HCEC 1CT (cell line): ENCODE results near the gene SYNE4.
A peak's percentile ranks its signal among the peaks of the same experiment; 100 is the strongest.

Experiments used
- DNase-seq: peaks from one replicate; pipeline ENCODE4 v3.0.0-alpha.2; 2017

The SYNE4 gene

GRCh38 chr19:36025541-36025940 lies 16.9 kb upstream of the SYNE4 start:
- DNase-seq = no peak

- no peak for DNase-seq
Observed at GRCh38 chr19:36023432-36023831, 14.8 kb upstream of the SYNE4 start.

DNA sequence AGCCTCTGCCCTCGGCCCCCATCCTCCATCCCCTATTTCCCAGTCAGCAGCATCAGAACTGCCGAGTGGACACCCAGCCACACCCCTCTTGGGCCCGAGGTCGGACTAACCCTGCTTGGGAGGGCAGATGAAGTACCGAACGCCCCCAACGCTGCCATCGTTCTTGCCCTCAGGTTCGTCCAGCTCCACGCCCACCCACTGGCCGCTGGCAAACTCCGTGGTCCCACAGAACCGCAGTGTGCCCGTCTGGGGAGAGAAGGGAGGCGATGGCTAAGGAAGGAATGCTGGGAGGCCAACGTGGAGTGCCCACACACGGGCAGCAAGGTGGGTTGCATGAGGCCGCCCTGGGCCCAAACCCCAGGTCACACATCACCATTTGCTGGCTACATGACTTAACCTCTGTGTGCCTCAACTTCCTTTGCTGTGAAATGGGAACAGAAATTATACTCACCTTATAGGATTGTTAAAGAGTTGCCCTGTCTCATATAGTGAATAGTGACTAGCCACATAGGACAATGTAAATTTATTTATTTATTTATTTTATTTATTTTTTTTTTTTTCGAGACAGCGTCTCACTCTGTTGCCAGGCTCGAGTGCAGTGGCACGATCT lies 10.6 kb upstream of the SYNE4 start:
- no peak for DNase-seq

DNA sequence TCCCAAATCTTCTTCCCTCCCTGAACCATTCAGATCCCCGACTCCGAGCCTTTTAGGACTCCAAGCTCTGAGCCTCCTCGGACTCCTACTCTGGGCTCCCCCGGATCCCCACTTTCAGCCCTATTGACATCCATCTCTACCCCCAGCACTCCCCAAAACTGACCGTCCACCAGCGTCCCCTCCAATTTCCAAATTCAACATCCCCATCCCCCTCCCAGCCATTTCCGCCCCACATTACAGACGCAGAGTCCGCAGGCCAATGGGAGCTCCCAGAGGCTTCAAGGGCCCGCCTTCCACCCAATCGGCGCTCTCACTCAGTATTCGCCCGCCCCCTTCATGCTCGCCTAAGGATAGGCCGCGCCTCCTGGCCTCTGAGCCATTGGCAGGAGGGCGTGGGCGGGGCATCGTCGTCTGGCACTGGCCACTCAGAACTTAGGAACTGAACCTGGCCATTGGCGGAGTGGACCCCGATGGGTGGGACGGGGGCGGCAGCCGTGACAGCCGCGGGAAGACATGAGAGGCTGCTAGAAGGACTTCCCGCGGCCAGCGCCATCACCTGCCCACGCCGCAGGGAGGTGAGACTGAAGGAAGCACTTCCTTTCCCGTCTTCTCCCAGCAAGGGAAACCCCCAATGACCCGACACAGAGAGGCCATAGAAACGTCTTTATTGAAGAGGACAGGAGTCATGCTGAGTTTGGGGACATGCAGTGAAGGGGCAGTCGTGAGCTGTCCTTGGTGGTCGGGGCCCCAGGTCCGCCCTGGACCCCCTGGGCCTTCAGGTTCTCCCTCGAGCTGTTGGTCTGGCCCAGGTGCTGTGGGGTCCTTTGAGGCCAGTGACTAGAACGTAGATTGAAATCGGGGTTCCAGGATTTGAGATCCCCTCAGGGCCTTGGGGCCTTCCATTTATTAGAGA lies 5.7 kb upstream of the SYNE4 start, which contains the start of gene ALKBH6:
Gene ALKBH6 (minus strand): TSS at position 202 of the 913 bp plus-strand sequence. CDS start 816 bp downstream, outside the sequence.
- DNase-seq = peak; percentile 99

- DNase-seq = no peak
Observed at GRCh38 chr19:36013280-36014011, 4.8 kb upstream of the SYNE4 start.

- no peak for DNase-seq
Observed at GRCh38 chr19:36010402-36010801, 1.8 kb upstream of the SYNE4 start.

DNA sequence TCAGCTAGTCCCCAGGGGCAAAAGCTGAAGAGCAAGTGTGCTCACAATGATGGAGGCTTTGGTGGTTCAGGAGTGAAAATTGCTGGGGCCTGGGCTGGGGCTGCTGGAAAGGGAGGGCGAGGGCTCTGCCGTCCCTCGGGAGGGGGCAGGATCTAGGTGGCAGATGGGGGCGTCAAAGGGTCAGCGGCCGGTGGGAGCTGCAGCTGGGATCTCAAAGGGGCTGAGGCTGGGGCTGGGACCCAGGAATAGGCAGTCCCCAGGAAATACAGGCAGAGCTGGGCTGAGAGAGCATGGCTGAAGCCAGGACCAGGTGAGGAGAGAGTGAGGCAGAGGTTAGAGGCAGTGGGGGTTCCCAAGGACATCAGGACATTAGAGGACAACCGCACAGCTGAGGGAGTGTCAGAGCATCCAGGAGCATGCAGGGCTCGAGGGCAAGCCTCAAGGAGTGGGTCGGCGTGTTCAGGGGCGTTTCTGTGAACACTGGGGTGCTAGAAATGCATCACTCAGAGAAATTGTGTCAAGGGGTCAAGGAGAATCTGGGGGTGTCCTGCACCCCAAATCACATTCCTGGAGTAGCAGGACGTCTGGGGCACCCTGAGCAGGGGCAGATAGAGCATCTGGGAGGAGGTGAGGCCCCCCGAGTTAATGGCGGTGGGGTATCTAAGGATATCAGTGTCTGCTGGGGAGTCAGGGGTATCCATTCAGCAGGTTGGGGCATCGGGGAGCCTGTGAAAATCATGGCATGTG lies 1.2 kb upstream of the SYNE4 start:
- DNase-seq = no peak

DNA sequence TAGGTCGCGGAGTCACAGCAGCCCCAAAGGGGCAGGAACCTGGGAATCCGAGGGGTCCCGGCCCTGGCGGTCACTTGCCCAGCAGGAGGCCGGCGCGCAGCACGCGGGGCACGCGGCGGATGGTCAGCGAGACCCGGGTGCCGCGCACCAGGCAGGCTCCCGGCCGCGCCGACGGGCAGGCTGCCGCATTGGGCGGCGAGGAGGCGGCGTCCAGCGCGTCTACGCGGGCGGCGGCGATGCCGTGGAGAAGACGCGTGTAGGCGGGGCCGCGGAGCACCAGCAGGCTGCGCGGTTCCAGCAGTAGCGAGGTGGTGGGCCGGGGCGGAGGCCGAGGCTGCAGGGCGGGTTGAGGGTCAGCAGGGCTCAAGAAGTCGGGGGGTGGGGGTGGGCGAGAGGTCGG lies 607 bp upstream of the SYNE4 start:
- DNase-seq = peak; percentile 47

DNA sequence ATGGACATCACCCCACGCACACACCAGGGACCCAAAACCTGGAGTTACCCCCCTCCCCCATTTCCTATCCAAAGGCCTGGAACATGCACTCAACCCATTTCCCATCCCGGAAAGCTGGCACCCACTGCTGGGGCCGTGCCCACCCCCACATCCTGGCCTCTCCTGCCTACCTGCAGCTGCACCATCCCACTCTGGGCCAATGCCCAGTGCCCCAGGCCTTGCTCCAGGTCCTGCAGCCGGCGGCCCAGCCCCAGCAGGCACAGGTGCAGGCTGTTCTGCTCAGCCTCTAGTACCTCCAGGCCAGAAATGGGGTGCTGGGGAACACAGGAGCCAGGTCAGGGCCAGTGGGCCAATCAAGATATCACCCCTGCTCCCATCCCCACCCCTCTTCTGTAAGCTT lies 1.7 kb downstream of the SYNE4 start:
- no peak for DNase-seq

- DNase-seq = no peak
Observed at GRCh38 chr19:36003284-36003683, 5.3 kb downstream of the SYNE4 start.

DNA sequence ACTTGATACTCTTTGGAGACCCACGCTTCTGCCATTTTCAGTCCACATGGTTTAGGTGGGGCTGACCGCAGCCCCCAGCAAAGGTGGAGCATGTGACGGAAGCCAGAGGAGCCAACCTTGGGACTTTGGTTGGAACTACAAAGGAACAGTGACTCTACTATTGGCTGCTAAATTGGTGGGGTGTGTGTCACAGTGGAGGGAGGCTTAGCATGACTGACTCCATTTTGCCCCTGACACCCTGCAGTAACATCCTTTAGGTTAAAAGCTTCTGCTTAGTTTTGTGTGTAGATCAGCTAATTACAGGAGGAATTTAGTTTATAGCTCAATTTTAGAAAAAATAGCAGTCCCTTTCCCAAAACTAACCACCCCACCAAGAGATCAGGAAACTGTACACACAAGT lies 7.0 kb downstream of the SYNE4 start:
- DNase-seq = no peak

- DNase-seq = no peak
Observed at GRCh38 chr19:35996777-35997176, 11.8 kb downstream of the SYNE4 start.

GRCh38 chr19:35995048-35995993 lies 13.3 kb downstream of the SYNE4 start, which contains the start of gene SDHAF1:
Gene SDHAF1, plus strand, starts transcription at chr19:35995188. Its CDS starts 87 bp downstream, at chr19:35995275.
- DNase-seq = peak; percentile 94

- no peak for DNase-seq
Observed at GRCh38 chr19:35993923-35994598, 14.6 kb downstream of the SYNE4 start.

DNA sequence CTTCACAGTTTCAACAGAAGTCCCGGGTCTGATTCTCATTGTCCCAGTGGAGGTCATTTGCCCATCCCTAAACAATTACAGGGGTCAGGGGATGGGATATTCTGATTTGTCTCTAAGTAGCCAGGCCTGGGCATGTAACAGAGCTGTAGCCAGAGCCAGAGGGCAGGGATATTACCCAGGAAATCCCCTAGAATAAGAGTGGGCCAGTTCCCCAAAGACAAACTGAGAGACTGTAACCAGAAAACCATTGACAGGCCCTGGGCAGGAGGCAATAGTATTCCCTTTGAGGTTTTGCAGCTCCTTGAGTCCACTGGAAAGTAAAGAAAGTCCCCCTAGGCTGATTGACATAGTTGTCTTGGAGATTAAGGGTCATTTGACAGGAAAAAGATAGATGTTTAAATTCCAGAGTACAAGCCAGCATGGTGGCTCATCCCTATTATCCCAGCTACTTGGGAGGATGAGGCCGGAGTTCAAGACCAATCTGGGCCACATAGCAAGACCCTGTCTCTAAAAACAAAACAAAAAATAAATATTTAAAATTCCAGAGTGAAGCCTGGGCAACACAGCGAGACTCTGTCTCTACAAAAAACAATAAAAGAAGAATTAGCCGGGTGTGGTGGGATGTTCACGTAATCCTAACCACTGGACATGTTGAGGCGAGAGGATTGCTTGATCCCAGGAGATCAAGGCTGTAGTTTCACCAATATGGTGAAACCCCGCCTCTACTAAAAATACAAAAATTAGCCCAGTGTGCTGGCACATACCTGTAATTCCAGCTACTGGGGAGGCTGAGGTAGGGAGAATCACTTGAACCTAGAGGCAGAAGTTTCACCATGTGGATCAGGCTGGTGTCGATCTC lies 15.5 kb downstream of the SYNE4 start:
- no peak for DNase-seq

DNA sequence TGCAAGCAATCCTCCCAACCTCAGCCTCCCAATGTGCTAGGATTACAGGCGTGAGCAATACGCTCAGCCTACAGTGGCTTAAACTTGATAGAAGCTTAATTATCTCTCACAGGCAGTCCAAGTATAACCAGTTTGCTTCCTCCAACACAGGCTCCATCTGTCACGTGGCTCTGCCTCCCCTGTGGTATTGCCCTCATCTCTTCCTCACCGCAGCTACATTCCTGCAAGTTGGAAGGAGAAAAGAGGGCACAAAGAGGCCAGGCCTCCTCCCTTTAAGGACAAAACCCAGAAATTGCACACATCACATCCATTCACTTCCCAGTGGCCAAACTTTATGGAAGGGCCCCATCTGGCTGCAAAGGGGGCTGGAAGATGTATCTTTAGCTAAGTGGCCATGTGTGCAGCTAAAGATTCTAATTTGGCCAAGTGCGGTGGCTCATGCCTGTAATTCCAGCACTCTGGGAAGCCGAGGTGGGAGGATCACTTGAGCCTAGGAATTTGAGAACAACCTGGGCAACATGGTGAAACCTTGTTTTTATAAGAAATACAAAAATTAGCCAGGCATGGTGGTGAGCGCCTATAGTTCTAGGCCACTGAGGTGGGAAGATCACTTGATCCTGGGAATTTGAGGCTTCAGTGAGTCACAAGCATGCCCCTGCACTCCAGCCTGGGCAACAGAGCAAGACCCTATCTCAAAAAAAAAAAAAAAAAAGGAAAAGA lies 16.7 kb downstream of the SYNE4 start:
- no peak for DNase-seq

DNA sequence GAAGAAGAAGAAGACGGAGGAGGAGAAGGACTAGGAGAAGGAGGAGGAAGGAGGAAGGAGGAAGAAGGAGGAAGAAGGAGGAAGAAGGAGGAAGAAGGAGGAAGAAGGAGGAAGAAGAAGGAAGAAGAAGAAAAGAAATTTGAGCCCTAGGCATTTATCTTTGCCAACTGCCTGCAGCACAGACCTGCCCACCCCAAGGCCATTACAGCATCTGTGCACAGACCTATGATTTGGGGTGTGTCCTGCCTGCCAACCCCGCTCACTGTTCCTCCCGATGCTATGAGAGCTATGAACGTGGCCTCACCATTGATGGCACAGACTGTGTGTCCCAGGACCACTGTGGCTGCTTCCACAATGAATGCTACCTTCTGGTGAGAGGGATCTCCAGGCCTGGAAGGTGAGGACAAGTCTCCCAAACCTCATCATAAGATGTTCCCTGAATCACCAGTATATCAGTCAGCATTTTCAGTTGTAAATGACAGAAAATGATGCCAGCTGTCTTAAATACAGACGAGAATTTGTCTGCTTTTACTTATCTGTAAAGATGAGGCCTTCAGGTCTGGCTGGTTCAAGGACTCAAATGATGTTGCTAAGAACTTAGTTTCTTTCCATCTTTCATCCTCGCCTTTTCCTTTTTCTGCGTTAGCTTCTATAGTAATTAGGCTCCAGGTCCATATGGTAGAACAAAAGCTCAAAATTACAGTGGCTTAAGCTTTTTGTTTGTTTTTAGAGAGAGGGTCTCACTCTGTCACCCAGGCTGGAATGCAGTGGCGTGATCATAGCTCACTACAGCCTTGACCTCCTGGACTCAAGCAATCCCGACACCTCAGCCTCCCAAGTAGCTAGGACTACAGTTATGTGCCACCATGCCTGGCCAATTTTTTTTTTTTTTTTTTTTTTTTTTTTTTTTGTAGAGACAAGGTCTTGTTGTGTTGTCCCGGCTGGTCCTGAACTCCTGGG lies 17.6 kb downstream of the SYNE4 start:
- no peak for DNase-seq

DNA sequence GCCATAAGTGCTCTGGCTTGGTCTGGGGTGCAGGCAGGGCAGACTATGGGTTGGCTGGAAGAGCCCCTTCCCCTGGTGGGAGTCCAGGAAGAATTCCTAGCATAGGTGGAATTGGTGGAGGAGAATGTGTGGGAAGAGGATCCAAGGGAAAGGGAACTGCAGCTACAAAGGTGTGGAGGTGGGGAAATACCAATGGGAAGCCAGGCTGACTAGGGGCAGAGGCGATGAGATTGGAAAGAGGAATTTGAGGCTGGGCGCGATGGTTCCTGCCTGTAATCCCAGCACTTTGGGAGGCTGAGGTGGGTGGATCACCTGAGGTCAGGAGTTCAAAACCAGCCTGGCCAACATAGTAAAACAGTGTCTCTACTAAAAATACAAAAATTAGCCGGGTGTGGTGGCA lies 18.5 kb downstream of the SYNE4 start:
- DNase-seq = no peak
